GM19395 (cell line): Measurements from ENCODE around the gene PSORS1C1.

Source experiments
- ATAC-seq: cut with Tn5 transposase; IDR thresholded peaks from one replicate; pipeline ENCODE4 v1.9.1; 2021; ENCODE audit warnings: mild to moderate bottlenecking, moderate library complexity; ENCODE audit not compliant: unreplicated experiment

PSORS1C1 gene

GRCh38 chr6:31094389-31094881 is 20.2 kb upstream of the PSORS1C1 start:
- ATAC-seq: no peak

- no peak for ATAC-seq
Observed at GRCh38 chr6:31096215-31096614, 18.4 kb upstream of the PSORS1C1 start.

- no peak for ATAC-seq
Observed at GRCh38 chr6:31096656-31097055, 17.9 kb upstream of the PSORS1C1 start.

GRCh38 chr6:31098449-31098938 is 16.1 kb upstream of the PSORS1C1 start:
- ATAC-seq: no peak

- ATAC-seq: no peak
Observed at GRCh38 chr6:31103136-31103535, 11.5 kb upstream of the PSORS1C1 start.

- ATAC-seq: no peak
Observed at GRCh38 chr6:31107052-31107451, 7.5 kb upstream of the PSORS1C1 start.

GRCh38 chr6:31110825-31111582 is 3.6 kb upstream of the PSORS1C1 start:
- no peak for ATAC-seq

- no peak for ATAC-seq
Observed at GRCh38 chr6:31111712-31112111, 2.9 kb upstream of the PSORS1C1 start.

- ATAC-seq: no peak
Observed at GRCh38 chr6:31112478-31112877, 2.1 kb upstream of the PSORS1C1 start, which contains the start of gene C6orf15. TSS of gene C6orf15 (minus strand) at chr6:31112575. CDS start at chr6:31112555, 20 bp downstream.

- ATAC-seq: no peak
Observed at GRCh38 chr6:31113861-31114540, 599 bp upstream of the PSORS1C1 start.

GRCh38 chr6:31114970-31115849 is 610 bp downstream of the PSORS1C1 start:
- no peak for ATAC-seq

- ATAC-seq: no peak
Observed at GRCh38 chr6:31115941-31116560, 1.5 kb downstream of the PSORS1C1 start.

- no peak for ATAC-seq
Observed at GRCh38 chr6:31116661-31117385, 2.2 kb downstream of the PSORS1C1 start.

- ATAC-seq: no peak
Observed at GRCh38 chr6:31118178-31118577, 3.6 kb downstream of the PSORS1C1 start.

GRCh38 chr6:31120151-31120915 is 5.7 kb downstream of the PSORS1C1 start, which contains the start of gene CDSN:
TSS of gene CDSN (minus strand) at chr6:31120446. CDS start at chr6:31120419, 27 bp downstream.
- no peak for ATAC-seq

- no peak for ATAC-seq
Observed at GRCh38 chr6:31121131-31121790, 6.7 kb downstream of the PSORS1C1 start.

GRCh38 chr6:31122791-31123706 is 8.4 kb downstream of the PSORS1C1 start:
- ATAC-seq: no peak
